Immature natural killer cell (primary cell): ENCODE measurements around the gene NECTIN4. TPM values are rescaled to one million over a fixed set of nuclear protein-coding genes. Genes with fewer than 3 reads are reported as not detected.

Experiments used
- DNase-seq, 3 donors: peaks; one replicate each; pipeline ENCODE4 v3.0.0; 2022; ENCODE audit warnings: mixed read lengths in 1 of 3
- H3K27ac Mint-ChIP-seq, 6 donors: one replicate each; pipeline ENCODE4 v1.8.0; 2020; ENCODE audit warnings: mixed read lengths in 6 of 6, mild to moderate bottlenecking in 5 of 6, inconsistent platforms in 4 of 6, moderate library complexity in 3 of 6
- H3K27me3 Mint-ChIP-seq, 3 donors: one replicate each; pipeline ENCODE4 v1.8.0; 2020 to 2021; ENCODE audit warnings: low read depth in 3 of 3, mild to moderate bottlenecking in 3 of 3, mixed read lengths in 3 of 3, moderate library complexity in 3 of 3, inconsistent platforms in 1 of 3
- H3K36me3 Mint-ChIP-seq, 3 donors: one replicate each; pipeline ENCODE4 v1.8.0; 2020; ENCODE audit warnings: mixed read lengths in 3 of 3, inconsistent platforms in 2 of 3, mild to moderate bottlenecking in 2 of 3
- H3K4me1 Mint-ChIP-seq, 2 donors: one replicate each; pipeline ENCODE4 v1.8.0; 2020; ENCODE audit warnings: inconsistent platforms in 2 of 2, mild to moderate bottlenecking in 2 of 2, mixed read lengths in 2 of 2, moderate library complexity in 1 of 2
- H3K4me3 Mint-ChIP-seq, 5 donors: one replicate each; pipeline ENCODE4 v1.8.0; 2020; ENCODE audit warnings: mild to moderate bottlenecking in 5 of 5, mixed read lengths in 5 of 5, inconsistent platforms in 3 of 5, moderate library complexity in 3 of 5
- H3K9me3 Mint-ChIP-seq, 6 donors: one replicate each; pipeline ENCODE4 v1.8.0; 2020; ENCODE audit warnings: mild to moderate bottlenecking in 6 of 6, mixed read lengths in 6 of 6, inconsistent platforms in 4 of 6, moderate library complexity in 3 of 6
- polyA plus RNA-seq, 3 donors: library from polyadenylated mRNA; unstranded; fragments of 300-500 nt; fragmentation: Illumina TruSeq; gene quantifications; one replicate each; pipeline ENCODE4 v1.2.3, GENCODE V29; 2021

Gene NECTIN4
- polyA plus RNA-seq, 3 donors from 2014 or later: not detected

GRCh38 chr1:161084597-161084988 lies 4.8 kb downstream of the NECTIN4 start:
- Mint-ChIP-seq H3K27me3 (peaks cover 0 to 2% (median 1%) of the 10 kb centered on the region in 3 donors), H3K36me3 (no peaks in the 10 kb centered on the region), H3K4me1 (no peaks in the 10 kb centered on the region), H3K9me3 (no peaks in the 10 kb centered on the region), H3K4me3 (no peak overlapping the region), H3K27ac (no peak overlapping the region)
- DNase-seq: no peak

GRCh38 chr1:161083748-161084596 lies 5.4 kb downstream of the NECTIN4 start:
- Mint-ChIP-seq H3K27me3 (peaks cover 0 to 2% (median 1%) of the 10 kb centered on the region in 3 donors), H3K4me1 (no peaks in the 10 kb centered on the region), H3K4me3 (no peak overlapping the region), H3K27ac (no peak overlapping the region), H3K9me3 (no peaks in the 10 kb centered on the region), H3K36me3 (no peaks in the 10 kb centered on the region)
- no peak for DNase-seq

GRCh38 chr1:161082996-161083747 lies 6.2 kb downstream of the NECTIN4 start:
- H3K9me3 Mint-ChIP-seq: no peaks in the 10 kb centered on the region
- no peaks in the 10 kb centered on the region for H3K4me1 Mint-ChIP-seq
- DNase-seq: no peak
- no peaks in the 10 kb centered on the region for H3K36me3 Mint-ChIP-seq
- H3K27ac Mint-ChIP-seq: no peak overlapping the region
- H3K4me3 Mint-ChIP-seq: no peak overlapping the region
- peaks cover 0 to 6% (median 0%) of the 10 kb centered on the region in 3 donors for H3K27me3 Mint-ChIP-seq

GRCh38 chr1:161082483-161082882 lies 6.9 kb downstream of the NECTIN4 start:
- peaks cover 0 to 6% (median 0%) of the 10 kb centered on the region in 3 donors for H3K27me3 Mint-ChIP-seq
- H3K9me3 Mint-ChIP-seq: no peaks in the 10 kb centered on the region
- no peaks in the 10 kb centered on the region for H3K36me3 Mint-ChIP-seq
- no peak overlapping the region for H3K4me3 Mint-ChIP-seq
- no peak overlapping the region for H3K27ac Mint-ChIP-seq
- H3K4me1 Mint-ChIP-seq: no peaks in the 10 kb centered on the region
- no peak for DNase-seq

GRCh38 chr1:161081519-161081918 lies 7.8 kb downstream of the NECTIN4 start:
- no peak for DNase-seq
- H3K27ac Mint-ChIP-seq: no peak overlapping the region

GRCh38 chr1:161080441-161081405 lies 8.6 kb downstream of the NECTIN4 start:
- no peaks in the 10 kb centered on the region for H3K36me3 Mint-ChIP-seq
- H3K4me3 Mint-ChIP-seq: no peak overlapping the region
- no peak overlapping the region for H3K27ac Mint-ChIP-seq
- DNase-seq: no peak
- peaks cover 0 to 3% (median 0%) of the 10 kb centered on the region in 3 donors for H3K27me3 Mint-ChIP-seq
- no peaks in the 10 kb centered on the region for H3K4me1 Mint-ChIP-seq
- H3K9me3 Mint-ChIP-seq: no peaks in the 10 kb centered on the region

More at GRCh38 chr1:161081519-161081918, 7.8 kb downstream of the NECTIN4 start:
- Mint-ChIP-seq H3K4me3 (no peak overlapping the region), H3K4me1 (no peaks in the 10 kb centered on the region), H3K27me3 (peaks cover 0 to 6% (median 0%) of the 10 kb centered on the region in 3 donors), H3K9me3 (no peaks in the 10 kb centered on the region), H3K36me3 (no peaks in the 10 kb centered on the region)

- no peak for DNase-seq
- H3K27ac Mint-ChIP-seq: no peak overlapping the region
- no peaks in the 10 kb centered on the region for H3K9me3 Mint-ChIP-seq
- peaks cover 0 to 3% (median 0%) of the 10 kb centered on the region in 3 donors for H3K27me3 Mint-ChIP-seq
- H3K36me3 Mint-ChIP-seq: no peaks in the 10 kb centered on the region
- no peak overlapping the region for H3K4me3 Mint-ChIP-seq
- no peaks in the 10 kb centered on the region for H3K4me1 Mint-ChIP-seq
These were observed 9.8 kb downstream of the NECTIN4 start for GRCh38 chr1:161079436-161080110.

- no peaks in the 10 kb centered on the region for H3K36me3 Mint-ChIP-seq
- no peak for DNase-seq
These were observed 11.9 kb downstream of the NECTIN4 start for GRCh38 chr1:161077426-161077825.

GRCh38 chr1:161076410-161076809 lies 12.9 kb downstream of the NECTIN4 start:
- Mint-ChIP-seq H3K36me3 (no peaks in the 10 kb centered on the region), H3K4me1 (peaks cover 10 to 19% of the 10 kb centered on the region in 2 donors), H3K9me3 (no peaks in the 10 kb centered on the region), H3K27me3 (peaks cover 2 to 3% (median 3%) of the 10 kb centered on the region in 3 donors), H3K4me3 (no peak overlapping the region), H3K27ac (no peak overlapping the region)
- DNase-seq: no peak

More at GRCh38 chr1:161077426-161077825, 11.9 kb downstream of the NECTIN4 start:
- Mint-ChIP-seq H3K27ac (no peak overlapping the region), H3K27me3 (peaks cover 0 to 3% (median 0%) of the 10 kb centered on the region in 3 donors), H3K4me3 (no peak overlapping the region), H3K9me3 (no peaks in the 10 kb centered on the region), H3K4me1 (peaks cover 1 to 9% of the 10 kb centered on the region in 2 donors)

GRCh38 chr1:161074676-161075368 lies 14.5 kb downstream of the NECTIN4 start:
- H3K4me3 Mint-ChIP-seq: no peak overlapping the region
- no peak overlapping the region for H3K27ac Mint-ChIP-seq
- H3K9me3 Mint-ChIP-seq: no peaks in the 10 kb centered on the region
- H3K36me3 Mint-ChIP-seq: no peaks in the 10 kb centered on the region
- peaks cover 8% of the 10 kb centered on the region in 3 donors for H3K27me3 Mint-ChIP-seq
- H3K4me1 Mint-ChIP-seq: peaks cover 25 to 35% of the 10 kb centered on the region in 2 donors
- no peak for DNase-seq

GRCh38 chr1:161073474-161074121 lies 15.8 kb downstream of the NECTIN4 start:
- Mint-ChIP-seq H3K27me3 (peaks cover 12 to 18% (median 13%) of the 10 kb centered on the region in 3 donors), H3K36me3 (peaks cover 0 to 4% (median 0%) of the 10 kb centered on the region in 3 donors), H3K4me3 (no peak overlapping the region), H3K4me1 (peaks cover 26 to 37% of the 10 kb centered on the region in 2 donors), H3K9me3 (no peaks in the 10 kb centered on the region), H3K27ac (peak overlapping the region in 2 of 6 donors; percentile 61 to 77)
- DNase-seq: no peak
